Hepatocyte (in vitro differentiated cells): ENCODE measurements around the gene ONECUT2. TPM values are rescaled to one million over a fixed set of nuclear protein-coding genes. Genes with fewer than 3 reads are reported as not detected.

ENCODE experiments used
- DNase-seq: peaks from one replicate; pipeline ENCODE4 v3.0.0-alpha.2; 2016; ENCODE audit warnings: low spot score
- H2AFZ ChIP-seq: fragments of 200-600 bp; sonication (generic); 2 replicates; pipeline ENCODE4 v1.6.0; 2016; ENCODE audit warnings: antibody characterized with exemption, mild to moderate bottlenecking
- H3K27ac ChIP-seq: fragments of 200-600 bp; sonication (generic); 2 replicates; pipeline ENCODE4 v1.5.1; 2016; ENCODE audit warnings: mild to moderate bottlenecking
- H3K27me3 ChIP-seq: fragments of 200-600 bp; sonication (generic); 2 replicates; pipeline ENCODE4 v1.6.1; 2016
- H3K36me3 ChIP-seq: fragments of 200-600 bp; sonication (generic); replicated peaks from 2 replicates; pipeline ENCODE4 v1.5.1; 2016; ENCODE audit warnings: low read depth; ENCODE audit not compliant: insufficient read depth
- H3K4me1 ChIP-seq: fragments of 200-600 bp; sonication (generic); 2 replicates; pipeline ENCODE4 v1.5.1; 2016; ENCODE audit warnings: mild to moderate bottlenecking, moderate library complexity; ENCODE audit not compliant: insufficient read depth
- H3K4me2 ChIP-seq: fragments of 200-600 bp; sonication (generic); 2 replicates; pipeline ENCODE4 v1.6.0; 2016
- H3K4me3 ChIP-seq: fragments of 200-600 bp; sonication (generic); 2 replicates; pipeline ENCODE4 v1.5.1; 2016; ENCODE audit warnings: mild to moderate bottlenecking
- H3K79me2 ChIP-seq: fragments of 200-600 bp; sonication (generic); 2 replicates; pipeline ENCODE4 v1.6.0; 2017; ENCODE audit warnings: mild to moderate bottlenecking
- H3K9me2 ChIP-seq: fragments of 200-600 bp; sonication (generic); replicated peaks from 2 replicates; pipeline ENCODE4 v1.6.0; 2017; ENCODE audit warnings: mild to moderate bottlenecking; ENCODE audit not compliant: insufficient read depth
- H3K9me3 ChIP-seq: fragments of 200-600 bp; sonication (generic); 2 replicates; pipeline ENCODE4 v1.5.1; 2016; ENCODE audit warnings: low read depth, mild to moderate bottlenecking
- H4K20me1 ChIP-seq: fragments of 200-600 bp; sonication (generic); 2 replicates; pipeline ENCODE4 v1.6.0; 2016; ENCODE audit warnings: mild to moderate bottlenecking; ENCODE audit not compliant: insufficient read depth, poor library complexity, severe bottlenecking
- EZH2 ChIP-seq: fragments of 200-600 bp; sonication (generic); IDR thresholded peaks from 2 replicates; pipeline ENCODE4 v1.6.1; 2016; ENCODE audit warnings: antibody characterized with exemption, mild to moderate bottlenecking, borderline replicate concordance
- EZH2phosphoT487 ChIP-seq: fragments of 200-600 bp; sonication (generic); IDR thresholded peaks from one replicate; pipeline ENCODE4 v1.6.1; 2018; ENCODE audit warnings: antibody characterized with exemption, mild to moderate bottlenecking, low read depth, moderate library complexity; ENCODE audit not compliant: unreplicated experiment, severe bottlenecking
- WGBS: methylation state at CpG from one replicate; pipeline ENCODE4 v1.1.6; 2016; ENCODE audit warnings: low lambda C conversion rate; ENCODE audit errors: missing lambda C conversion rate; 5-methylcytosine and 5-hydroxymethylcytosine counted together
- polyA plus RNA-seq: library from polyadenylated mRNA; unstranded; fragments of >200 nt; fragmentation: Nextera tagmentation; extraction: Ambion mirVana; gene quantifications from 2 replicates; pipeline ENCODE4 v1.2.1, GENCODE V29; 2016
- total RNA-seq: library from RNA; depleted of rRNA; stranded (reverse); fragments of >200 nt; gene quantifications from 2 replicates; pipeline ENCODE4 v1.2.3, GENCODE V29; 2014
- TF ChIP-seq, protein P1 (sequence below): fragments of 200-600 bp; sonication (generic); IDR thresholded peaks from 2 replicates; pipeline ENCODE4 v1.5.1; 2016; ENCODE audit warnings: antibody characterized with exemption, mild to moderate bottlenecking; ENCODE audit not compliant: poor library complexity

ONECUT2 gene
- total and polyA plus RNA-seq, 2 experiments from 2014 or later = 0.24 to 1.7 TPM

DNA sequence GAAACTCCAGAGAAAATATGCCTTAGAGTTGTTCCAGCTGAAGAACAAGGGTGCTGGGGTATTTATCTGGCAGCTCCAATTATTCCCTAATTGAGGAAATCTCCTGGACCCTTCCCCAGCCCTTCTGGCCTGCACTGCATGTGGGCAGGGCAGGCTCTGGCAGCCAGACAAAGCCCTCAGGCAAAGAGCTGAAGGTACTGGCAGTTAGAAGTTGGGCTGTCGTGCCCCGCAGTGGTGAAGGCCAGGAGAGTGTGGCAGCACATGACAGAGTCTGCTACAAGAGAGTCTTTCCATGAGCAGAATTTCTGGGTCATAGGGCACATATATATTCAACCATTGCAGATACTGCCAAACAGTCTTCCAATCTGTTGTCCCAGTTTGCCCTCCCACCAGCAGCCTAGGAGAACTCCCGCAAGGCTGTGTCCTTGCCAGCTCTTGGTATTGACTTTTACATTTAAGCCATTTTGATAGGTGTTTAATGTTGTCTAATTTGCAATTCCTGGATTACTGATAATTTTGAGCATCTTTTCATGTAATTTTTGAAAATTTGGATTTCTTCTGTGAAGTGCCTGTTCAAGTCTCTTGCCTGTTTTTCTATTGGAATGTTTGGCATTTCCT lies 26.6 kb downstream of the ONECUT2 start:
- Histone ChIP-seq H3K9me2 (no peaks in the 10 kb centered on the region), H3K4me1 (no peaks in the 10 kb centered on the region), H3K27me3 (no peaks in the 10 kb centered on the region), H3K4me2 (no peak overlapping the region), H3K9me3 (no peaks in the 10 kb centered on the region), H3K36me3 (no peaks in the 10 kb centered on the region), H3K4me3 (no peak overlapping the region), H3K79me2 (no peaks in the 10 kb centered on the region), H2AFZ (no peak overlapping the region), H4K20me1 (no peaks in the 10 kb centered on the region), H3K27ac (no peak overlapping the region)
- TF ChIP-seq, protein P1, sequence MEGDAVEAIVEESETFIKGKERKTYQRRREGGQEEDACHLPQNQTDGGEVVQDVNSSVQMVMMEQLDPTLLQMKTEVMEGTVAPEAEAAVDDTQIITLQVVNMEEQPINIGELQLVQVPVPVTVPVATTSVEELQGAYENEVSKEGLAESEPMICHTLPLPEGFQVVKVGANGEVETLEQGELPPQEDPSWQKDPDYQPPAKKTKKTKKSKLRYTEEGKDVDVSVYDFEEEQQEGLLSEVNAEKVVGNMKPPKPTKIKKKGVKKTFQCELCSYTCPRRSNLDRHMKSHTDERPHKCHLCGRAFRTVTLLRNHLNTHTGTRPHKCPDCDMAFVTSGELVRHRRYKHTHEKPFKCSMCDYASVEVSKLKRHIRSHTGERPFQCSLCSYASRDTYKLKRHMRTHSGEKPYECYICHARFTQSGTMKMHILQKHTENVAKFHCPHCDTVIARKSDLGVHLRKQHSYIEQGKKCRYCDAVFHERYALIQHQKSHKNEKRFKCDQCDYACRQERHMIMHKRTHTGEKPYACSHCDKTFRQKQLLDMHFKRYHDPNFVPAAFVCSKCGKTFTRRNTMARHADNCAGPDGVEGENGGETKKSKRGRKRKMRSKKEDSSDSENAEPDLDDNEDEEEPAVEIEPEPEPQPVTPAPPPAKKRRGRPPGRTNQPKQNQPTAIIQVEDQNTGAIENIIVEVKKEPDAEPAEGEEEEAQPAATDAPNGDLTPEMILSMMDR = no peak
- TF ChIP-seq EZH2 (no peak), EZH2phosphoT487 (no peak)
- 93% methylated on average over 3 of the region's 3 CpGs for WGBS
- no peak for DNase-seq

DNA sequence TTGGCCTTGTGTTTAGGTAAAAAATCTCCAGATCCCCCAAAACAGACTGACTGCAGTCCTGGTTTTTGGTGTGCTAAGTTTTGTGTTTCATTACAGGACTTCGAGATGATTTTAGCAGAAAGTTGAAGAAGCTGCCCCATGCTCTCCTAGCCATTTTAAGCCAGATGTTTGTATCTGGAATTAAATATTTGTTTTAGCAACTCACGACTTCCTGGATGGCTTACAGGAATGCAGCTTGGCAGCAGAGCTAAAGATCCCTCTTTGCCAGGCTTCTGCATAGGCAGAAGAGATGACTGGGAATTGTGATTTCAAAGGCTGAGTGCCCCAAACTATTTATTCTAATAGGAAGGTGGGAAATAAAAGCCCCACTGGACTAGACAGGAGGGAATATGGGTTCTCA lies 31.1 kb downstream of the ONECUT2 start:
- TF ChIP-seq, protein P1 = no peak
- no peak for TF ChIP-seq EZH2
- TF ChIP-seq EZH2phosphoT487 = no peak
- Histone ChIP-seq H4K20me1 (no peaks in the 10 kb centered on the region), H3K79me2 (no peaks in the 10 kb centered on the region), H3K4me3 (no peak overlapping the region), H3K4me2 (no peak overlapping the region), H3K27ac (no peak overlapping the region), H3K9me2 (no peaks in the 10 kb centered on the region), H3K4me1 (no peaks in the 10 kb centered on the region), H2AFZ (no peak overlapping the region), H3K36me3 (no peaks in the 10 kb centered on the region), H3K9me3 (no peaks in the 10 kb centered on the region), H3K27me3 (no peaks in the 10 kb centered on the region)
- no peak for DNase-seq
- WGBS = 36% methylated on average over 2 of the region's 2 CpGs

DNA sequence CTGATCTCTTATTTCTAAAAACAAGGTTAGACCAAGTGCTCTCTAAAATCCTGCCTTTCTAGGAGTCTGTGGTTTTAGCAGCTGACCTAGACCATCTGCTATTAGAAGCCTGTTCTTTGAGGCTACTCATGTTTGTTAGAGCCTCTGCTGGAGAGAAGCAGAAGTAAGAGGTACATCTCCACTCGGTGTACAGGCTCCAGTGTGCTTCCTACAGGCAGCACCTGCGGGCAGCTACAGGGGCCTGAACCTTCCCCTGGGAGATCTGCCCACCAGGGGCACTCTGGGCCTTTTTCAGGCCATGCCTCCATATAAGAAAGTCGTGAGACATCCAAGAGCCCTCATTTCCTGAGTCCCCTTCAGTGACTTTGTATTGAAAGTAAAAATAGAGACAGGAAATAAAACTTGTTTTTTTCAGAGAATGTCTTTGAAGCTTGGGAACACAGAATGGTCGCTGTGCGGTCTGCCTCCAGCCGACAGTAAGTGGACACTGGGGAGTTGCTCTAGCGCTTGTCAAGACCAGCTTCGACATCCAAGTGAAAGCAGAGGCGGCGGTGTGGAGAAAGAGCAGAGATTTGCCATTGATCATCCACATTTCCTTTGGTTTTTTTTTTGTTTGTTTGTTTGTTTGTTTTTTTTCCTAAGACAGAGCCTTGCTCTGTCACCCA lies 31.7 kb downstream of the ONECUT2 start:
- TF ChIP-seq EZH2phosphoT487 (no peak), EZH2 (no peak)
- TF ChIP-seq, protein P1 = no peak
- Histone ChIP-seq H3K79me2 (no peaks in the 10 kb centered on the region), H3K27me3 (no peaks in the 10 kb centered on the region), H3K36me3 (no peaks in the 10 kb centered on the region), H2AFZ (no peak overlapping the region), H3K9me2 (no peaks in the 10 kb centered on the region), H3K27ac (no peak overlapping the region), H3K4me3 (no peak overlapping the region), H3K9me3 (no peaks in the 10 kb centered on the region), H4K20me1 (no peaks in the 10 kb centered on the region), H3K4me1 (no peaks in the 10 kb centered on the region), H3K4me2 (no peak overlapping the region)
- WGBS = 86% methylated on average over 10 of the region's 10 CpGs
- no peak for DNase-seq
